ENCODE measurements around the gene RTRAF. TPM values are rescaled to one million over a fixed set of nuclear protein-coding genes. Genes with fewer than 3 reads are reported as not detected.
A peak's percentile ranks its signal among the peaks of the same experiment; 100 is the strongest.

The RTRAF gene
- total RNA-seq, 1 experiment from 2014 or later: 223 TPM

DNA sequence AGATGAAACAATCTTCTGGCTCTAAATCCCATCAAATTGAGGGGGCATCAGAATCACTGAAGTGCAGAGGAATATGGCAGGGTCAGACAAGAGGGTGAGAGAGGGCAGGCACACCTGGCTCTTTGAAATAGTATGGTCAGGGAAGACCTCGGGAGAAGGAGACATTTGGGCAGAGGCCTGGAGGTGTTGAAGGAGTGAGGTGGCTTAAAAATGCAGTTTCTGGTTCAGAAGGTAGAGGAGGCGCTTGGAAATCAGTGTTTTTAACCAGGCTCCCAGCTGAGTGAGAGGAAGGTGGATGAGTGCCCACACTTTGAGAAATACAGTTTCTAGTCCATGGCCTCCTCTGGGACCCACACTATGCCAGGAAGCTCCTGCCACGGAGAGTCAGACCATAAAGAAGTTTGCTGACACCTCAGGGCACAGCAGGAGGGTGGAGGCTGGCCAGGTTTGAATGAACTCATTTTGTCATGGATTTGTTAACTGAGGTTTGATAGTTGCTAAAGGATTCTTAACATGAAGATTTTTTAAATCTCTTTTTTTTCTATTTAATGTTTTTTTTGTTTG, 59.4 kb downstream of the RTRAF start:
- intact Hi-C loops (cut with micrococcal nuclease; ENCODE audit: unreplicated experiment): no loop called here
- Histone ChIP-seq H3K36me3 (ENCODE audit: control insufficient read depth, insufficient read depth, low read length) (no peaks in the 10 kb centered on the region), H3K4me1 (peaks cover 18% of the 10 kb centered on the region), H3K9me3 (no peaks in the 10 kb centered on the region), H3K27me3 (replicated peaks; ENCODE audit: control insufficient read depth, insufficient read depth, low read length) (no peaks in the 10 kb centered on the region), H3K4me3 (ENCODE audit: low read depth, low read length) (no peak overlapping the region)
- H3K4me3 Mint-ChIP-seq (ENCODE audit: unreplicated experiment): no peak overlapping the region
- H3K36me3 Mint-ChIP-seq (ENCODE audit: insufficient read depth, unreplicated experiment): no peaks in the 10 kb centered on the region
- POLR2A ChIA-PET: no interaction called here
- CTCF ChIA-PET: no interaction called here
- no peaks in the 10 kb centered on the region for H3K27me3 Mint-ChIP-seq (ENCODE audit: insufficient read depth, unreplicated experiment)
- BruUV-seq (replicated peaks): no TSS peak
- peak overlapping the region; percentile 6 for H3K27ac Mint-ChIP-seq (ENCODE audit: unreplicated experiment)
- no peak for DNase-seq
- no peaks in the 10 kb centered on the region for H3K9me3 Mint-ChIP-seq (ENCODE audit: unreplicated experiment)
- TF ChIP-seq, protein P1, sequence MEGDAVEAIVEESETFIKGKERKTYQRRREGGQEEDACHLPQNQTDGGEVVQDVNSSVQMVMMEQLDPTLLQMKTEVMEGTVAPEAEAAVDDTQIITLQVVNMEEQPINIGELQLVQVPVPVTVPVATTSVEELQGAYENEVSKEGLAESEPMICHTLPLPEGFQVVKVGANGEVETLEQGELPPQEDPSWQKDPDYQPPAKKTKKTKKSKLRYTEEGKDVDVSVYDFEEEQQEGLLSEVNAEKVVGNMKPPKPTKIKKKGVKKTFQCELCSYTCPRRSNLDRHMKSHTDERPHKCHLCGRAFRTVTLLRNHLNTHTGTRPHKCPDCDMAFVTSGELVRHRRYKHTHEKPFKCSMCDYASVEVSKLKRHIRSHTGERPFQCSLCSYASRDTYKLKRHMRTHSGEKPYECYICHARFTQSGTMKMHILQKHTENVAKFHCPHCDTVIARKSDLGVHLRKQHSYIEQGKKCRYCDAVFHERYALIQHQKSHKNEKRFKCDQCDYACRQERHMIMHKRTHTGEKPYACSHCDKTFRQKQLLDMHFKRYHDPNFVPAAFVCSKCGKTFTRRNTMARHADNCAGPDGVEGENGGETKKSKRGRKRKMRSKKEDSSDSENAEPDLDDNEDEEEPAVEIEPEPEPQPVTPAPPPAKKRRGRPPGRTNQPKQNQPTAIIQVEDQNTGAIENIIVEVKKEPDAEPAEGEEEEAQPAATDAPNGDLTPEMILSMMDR (IDR thresholded peaks at IDR 0.05; ENCODE audit: insufficient read depth in 1 of 2, low read depth in 1 of 2, low read length in 1 of 2, severe bottlenecking in 1 of 2, unreplicated experiment in 1 of 2): no peak
- H3K4me1 Mint-ChIP-seq (ENCODE audit: low read depth, unreplicated experiment): peaks cover 27% of the 10 kb centered on the region

DNA sequence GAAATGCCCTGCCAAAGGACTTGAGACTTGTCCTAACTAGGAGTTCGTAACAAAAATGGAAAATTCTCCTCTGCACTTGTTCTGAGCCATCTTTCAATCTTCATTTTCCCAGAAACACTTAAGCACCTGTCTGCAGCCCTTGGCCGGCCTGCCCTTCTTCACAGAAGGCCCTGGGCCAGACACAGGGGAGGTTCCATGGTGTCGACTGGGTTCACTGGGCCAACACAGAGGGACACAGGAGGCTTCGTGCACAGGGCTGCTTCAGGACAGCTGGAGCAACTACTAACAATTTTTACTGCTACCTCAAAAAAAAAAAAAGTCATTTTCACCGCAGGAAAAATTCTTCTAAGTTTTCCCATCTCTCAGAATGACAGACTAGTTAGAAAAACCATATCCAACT, 59.9 kb downstream of the RTRAF start:
- POLR2A ChIA-PET: no interaction called here
- CTCF ChIA-PET: no interaction called here
- no peak overlapping the region for H3K4me3 ChIP-seq (ENCODE audit: low read depth, low read length)
- H3K4me1 Mint-ChIP-seq (ENCODE audit: low read depth, unreplicated experiment): peaks cover 27% of the 10 kb centered on the region
- no peaks in the 10 kb centered on the region for H3K36me3 ChIP-seq (ENCODE audit: control insufficient read depth, insufficient read depth, low read length)
- BruUV-seq (replicated peaks): no TSS peak
- TF ChIP-seq, protein P1 (IDR thresholded peaks at IDR 0.05; ENCODE audit: insufficient read depth in 1 of 2, low read depth in 1 of 2, low read length in 1 of 2, severe bottlenecking in 1 of 2, unreplicated experiment in 1 of 2): no peak
- H3K9me3 ChIP-seq: no peaks in the 10 kb centered on the region
- intact Hi-C loops (cut with micrococcal nuclease; ENCODE audit: unreplicated experiment): no loop called here
- H3K4me1 ChIP-seq: peaks cover 18% of the 10 kb centered on the region
- H3K36me3 Mint-ChIP-seq (ENCODE audit: insufficient read depth, unreplicated experiment): no peaks in the 10 kb centered on the region
- no peak for DNase-seq
- H3K27ac Mint-ChIP-seq (ENCODE audit: unreplicated experiment): no peak overlapping the region
- H3K27me3 Mint-ChIP-seq (ENCODE audit: insufficient read depth, unreplicated experiment): no peaks in the 10 kb centered on the region
- H3K9me3 Mint-ChIP-seq (ENCODE audit: unreplicated experiment): no peaks in the 10 kb centered on the region
- no peak overlapping the region for H3K4me3 Mint-ChIP-seq (ENCODE audit: unreplicated experiment)
- H3K27me3 ChIP-seq (replicated peaks; ENCODE audit: control insufficient read depth, insufficient read depth, low read length): no peaks in the 10 kb centered on the region

DNA sequence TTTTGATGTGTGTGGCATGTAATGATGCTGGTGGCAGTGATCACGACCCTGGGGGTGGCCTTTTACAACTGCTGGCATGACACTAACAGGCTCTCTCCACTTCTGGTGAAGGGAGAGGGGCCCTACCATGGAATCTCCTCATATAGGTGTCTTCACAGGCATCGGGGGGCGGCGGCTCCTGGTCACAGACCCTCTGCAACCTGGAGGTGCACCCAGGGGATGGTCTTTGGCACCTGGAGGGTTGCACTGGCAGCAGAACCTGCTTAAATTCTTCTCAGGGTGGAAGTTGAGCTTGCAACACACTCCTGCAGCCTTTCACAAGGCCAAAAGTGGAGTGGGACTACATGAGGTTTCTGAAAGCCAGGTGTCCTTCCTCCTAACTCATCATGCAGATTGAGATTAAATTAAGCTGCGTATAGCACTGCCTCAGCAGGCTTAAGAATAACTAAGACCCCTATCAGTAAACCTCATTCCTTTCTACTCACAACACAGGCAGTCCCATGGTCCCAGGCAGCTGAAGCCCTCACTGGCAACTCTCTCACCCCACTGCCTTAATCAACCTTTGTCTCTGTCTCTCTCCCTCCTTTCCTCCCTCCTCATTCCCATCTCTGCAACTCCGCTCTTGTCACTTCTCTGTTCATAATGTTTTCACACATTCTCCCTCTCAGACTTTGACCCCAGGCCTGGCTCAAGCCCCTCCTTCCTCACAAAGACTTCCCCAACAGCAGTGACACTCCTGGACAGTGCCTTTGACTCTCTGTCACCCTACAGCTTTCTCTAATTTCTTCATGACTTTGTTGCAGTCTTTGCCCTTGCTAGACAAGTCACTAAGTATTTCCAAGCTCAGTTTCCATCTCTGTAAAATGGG, 60.6 kb downstream of the RTRAF start:
- Mint-ChIP-seq H3K4me1 (ENCODE audit: low read depth, unreplicated experiment) (peaks cover 25% of the 10 kb centered on the region), H3K27ac (ENCODE audit: unreplicated experiment) (peak overlapping the region; percentile 22), H3K27me3 (ENCODE audit: insufficient read depth, unreplicated experiment) (no peaks in the 10 kb centered on the region), H3K4me3 (ENCODE audit: unreplicated experiment) (peak overlapping the region; percentile 28), H3K9me3 (ENCODE audit: unreplicated experiment) (no peaks in the 10 kb centered on the region), H3K36me3 (ENCODE audit: insufficient read depth, unreplicated experiment) (no peaks in the 10 kb centered on the region)
- intact Hi-C loops (cut with micrococcal nuclease; ENCODE audit: unreplicated experiment): no loop called here
- peak; percentile 59 to 68 for DNase-seq
- Histone ChIP-seq H3K4me1 (peaks cover 18% of the 10 kb centered on the region), H3K9me3 (no peaks in the 10 kb centered on the region), H3K4me3 (ENCODE audit: low read depth, low read length) (no peak overlapping the region), H3K36me3 (ENCODE audit: control insufficient read depth, insufficient read depth, low read length) (no peaks in the 10 kb centered on the region), H3K27me3 (replicated peaks; ENCODE audit: control insufficient read depth, insufficient read depth, low read length) (no peaks in the 10 kb centered on the region)
- BruUV-seq (replicated peaks): no TSS peak
- ChIA-PET POLR2A (no interaction called here), CTCF (no interaction called here)
- TF ChIP-seq, protein P1 (IDR thresholded peaks at IDR 0.05; ENCODE audit: insufficient read depth in 1 of 2, low read depth in 1 of 2, low read length in 1 of 2, severe bottlenecking in 1 of 2, unreplicated experiment in 1 of 2): no peak
